H1 (cell line): ENCODE results near the gene AFF1.
A peak's percentile ranks its signal among the peaks of the same experiment; 100 is the strongest.

Experiments
- EZH2 ChIP-seq: fragments of 200-600 bp; sonication (generic); IDR thresholded peaks from 2 replicates; pipeline ENCODE4 v1.7.1; 2012; ENCODE audit warnings: low read depth, mild to moderate bottlenecking, moderate library complexity, low read length, inconsistent platforms; ENCODE audit not compliant: severe bottlenecking
- KDM1A ChIP-seq: fragments of 200-600, 300-600 bp; sonication (generic); IDR thresholded peaks from 2 replicates; pipeline ENCODE4 v1.7.1; 2016; ENCODE audit warnings: mild to moderate bottlenecking, low read length, borderline replicate concordance
- POLR2A ChIP-seq, 2 experiments: IDR thresholded peaks; 1 replicate in 1 of 2; 2 replicates in 1 of 2; pipeline ENCODE4 v1.6.1; 2011; ENCODE audit warnings: low read depth in 2 of 2, low read length in 2 of 2, mild to moderate bottlenecking in 2 of 2; ENCODE audit errors: control extremely low read depth in 1 of 2
- SAP30 ChIP-seq: fragments of 300-600 bp; sonication (generic); IDR thresholded peaks from 2 replicates; pipeline ENCODE4 v1.7.1; 2012; ENCODE audit warnings: low read length, moderate library complexity, mild to moderate bottlenecking, inconsistent platforms; ENCODE audit not compliant: insufficient read depth, insufficient replicate concordance

DNA sequence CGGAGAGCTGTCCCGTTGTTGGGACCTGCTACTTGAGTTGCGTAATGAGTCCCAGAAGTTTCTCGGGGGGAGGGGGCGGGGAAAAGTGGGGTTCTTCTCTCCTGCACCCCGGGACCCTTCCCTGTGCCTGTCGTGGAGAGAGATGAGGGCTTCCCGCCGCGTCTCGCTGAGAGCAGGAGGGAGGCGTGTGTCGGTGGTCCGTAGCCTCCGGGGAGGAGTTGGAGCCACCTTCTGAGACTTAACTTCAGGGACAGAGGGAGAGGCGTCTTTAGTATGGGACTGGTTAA lies 698 bp downstream of the AFF1 start:
- TF ChIP-seq KDM1A (no peak), POLR2A (IDR thresholded peaks at IDR 0.05; ENCODE audit: control extremely low read depth in 1 of 2, low read depth in 2 of 2, low read length in 2 of 2) (peak in 1 of 2 experiments; percentile 55; a peak in 1 of 3 replicates), SAP30 (no peak), EZH2 (no peak)
